Peyer's patch (tissue), 4 donors: ENCODE measurements around the gene GMIP. TPM values are rescaled to one million over a fixed set of nuclear protein-coding genes. Genes with fewer than 3 reads are reported as not detected.

Source experiments
- DNase-seq, 3 donors: peaks; one replicate each; pipeline ENCODE4 v3.0.0-alpha.2; 2017 to 2019
- H3K27ac ChIP-seq, 4 donors: fragments of 200-600 bp; sonication (generic); one replicate each; pipeline ENCODE4 v1.5.1; 2016 to 2019
- H3K27me3 ChIP-seq, 2 donors: fragments of 200-600 bp; sonication (generic); one replicate each; pipeline ENCODE4 v1.5.1; 2019
- H3K36me3 ChIP-seq, 3 donors: fragments of 200-600 bp; sonication (generic); one replicate each; pipeline ENCODE4 v1.5.1; 2016 to 2019
- H3K4me1 ChIP-seq, 4 donors: fragments of 200-600 bp; sonication (generic); one replicate each; pipeline ENCODE4 v1.5.1; 2016 to 2019
- H3K4me3 ChIP-seq, 4 donors: fragments of 200-600 bp; sonication (generic); 1 replicate in 3 of 4; 2 replicates in 1 of 4; pipeline ENCODE4 v1.5.1; 2016 to 2019; ENCODE audit warnings: mild to moderate bottlenecking in 1 of 4
- H3K9me3 ChIP-seq, 4 donors: fragments of 200-600 bp; sonication (generic); one replicate each; pipeline ENCODE4 v1.5.1; 2016 to 2019; ENCODE audit warnings: mild to moderate bottlenecking in 1 of 4
- CTCF ChIP-seq, 6 experiments: fragments of 450-650 bp in 4 of 6; fragments of 200-600 bp in 2 of 6; sonication (generic) in 1 of 6; IDR thresholded peaks; one replicate each; pipeline ENCODE4 v1.5.1; 2017 to 2019; ENCODE audit warnings: antibody characterized with exemption in 6 of 6, mild to moderate bottlenecking in 3 of 6, moderate library complexity in 1 of 6
- POLR2A ChIP-seq, 2 donors: fragments of 450-650 bp; IDR thresholded peaks; one replicate each; pipeline ENCODE4 v1.5.1; 2017; ENCODE audit warnings: antibody characterized with exemption in 2 of 2, mild to moderate bottlenecking in 2 of 2, moderate library complexity in 2 of 2
- total RNA-seq, 4 donors: library from RNA; depleted of rRNA; stranded (reverse); fragments of >200 nt; gene quantifications; one replicate each; pipeline ENCODE4 v1.1.0, GENCODE V29; 2016

Gene GMIP
- total RNA-seq, 4 donors from 2014 or later, result 28.0 to 66.8 (median 42.8) TPM

- Histone ChIP-seq H3K4me3 (no peak overlapping the region), H3K9me3 (no peaks in the 10 kb centered on the region), H3K27ac (no peak overlapping the region), H3K4me1 (peaks cover 0 to 7% (median 3%) of the 10 kb centered on the region in 4 donors), H3K36me3 (peaks cover 0 to 46% (median 0%) of the 10 kb centered on the region in 3 donors), H3K27me3 (no peaks in the 10 kb centered on the region)
- no peak for TF ChIP-seq POLR2A (IDR thresholded peaks at IDR 0.05)
- DNase-seq, result no peak
These were observed 1.9 kb upstream of the GMIP start for GRCh38 chr19:19645233-19645870.

GRCh38 chr19:19644054-19644388 is 564 bp upstream of the GMIP start:
- peak overlapping the region; percentile 83 to 92 (median 90) for H3K4me3 ChIP-seq
- TF ChIP-seq CTCF (IDR thresholded peaks at IDR 0.05) (no peak), POLR2A (IDR thresholded peaks at IDR 0.05) (no peak)
- H3K9me3 ChIP-seq, result no peaks in the 10 kb centered on the region
- no peaks in the 10 kb centered on the region for H3K27me3 ChIP-seq
- no peak for DNase-seq
- H3K36me3 ChIP-seq, result peaks cover 0 to 38% (median 0%) of the 10 kb centered on the region in 3 donors
- H3K4me1 ChIP-seq, result peaks cover 0 to 7% (median 3%) of the 10 kb centered on the region in 4 donors
- H3K27ac ChIP-seq, result peak overlapping the region; percentile 82 to 97 (median 90)

- H3K4me1 ChIP-seq, result peaks cover 0 to 7% (median 3%) of the 10 kb centered on the region in 4 donors
- peak in 2 of 3 donors; percentile 66 to 69 for DNase-seq
These were observed 825 bp downstream of the GMIP start for GRCh38 chr19:19642506-19643157.

GRCh38 chr19:19637523-19638251 is 5.8 kb downstream of the GMIP start:
- TF ChIP-seq CTCF (IDR thresholded peaks at IDR 0.05), result no peak
- TF ChIP-seq POLR2A (IDR thresholded peaks at IDR 0.05), result no peak
- peaks cover 0 to 7% (median 1%) of the 10 kb centered on the region in 4 donors for H3K4me1 ChIP-seq
- no peak overlapping the region for H3K4me3 ChIP-seq
- no peak overlapping the region for H3K27ac ChIP-seq
- DNase-seq, result no peak
- no peaks in the 10 kb centered on the region for H3K27me3 ChIP-seq
- H3K36me3 ChIP-seq, result peaks cover 0 to 59% (median 0%) of the 10 kb centered on the region in 3 donors
- no peaks in the 10 kb centered on the region for H3K9me3 ChIP-seq

More at GRCh38 chr19:19642506-19643157, 825 bp downstream of the GMIP start:
- Histone ChIP-seq H3K9me3 (no peaks in the 10 kb centered on the region), H3K27me3 (no peaks in the 10 kb centered on the region), H3K27ac (peak overlapping the region; percentile 82 to 97 (median 90)), H3K36me3 (peaks cover 0 to 42% (median 0%) of the 10 kb centered on the region in 3 donors), H3K4me3 (peak overlapping the region; percentile 83 to 92 (median 90))
- TF ChIP-seq CTCF (IDR thresholded peaks at IDR 0.05) (peak in 1 of 6 experiments; percentile 5), POLR2A (IDR thresholded peaks at IDR 0.05) (no peak)

- no peak for DNase-seq
- Histone ChIP-seq H3K36me3 (peaks cover 0 to 59% (median 0%) of the 10 kb centered on the region in 3 donors), H3K4me3 (no peak overlapping the region), H3K27ac (no peak overlapping the region), H3K9me3 (no peaks in the 10 kb centered on the region), H3K27me3 (no peaks in the 10 kb centered on the region), H3K4me1 (peaks cover 0 to 5% (median 0%) of the 10 kb centered on the region in 4 donors)
- TF ChIP-seq POLR2A (IDR thresholded peaks at IDR 0.05) (no peak), CTCF (IDR thresholded peaks at IDR 0.05) (no peak)
These were observed 6.3 kb downstream of the GMIP start for GRCh38 chr19:19637186-19637522.
